Left forelimb (tissue), 1 donor: Measurements from ENCODE around the gene MRPL55.
"Not testable (repeated sequence)": the region's sequence is repeated elsewhere in the genome, so short reads cannot be mapped to it uniquely, and the experiment has no call there.

Experiments
- DNase-seq: peaks from one replicate; pipeline ENCODE4 v3.0.0-alpha.2; 2018; ENCODE audit warnings: low spot score

Gene MRPL55

GRCh38 chr1:228122921-228123441 lies 13.9 kb upstream of the MRPL55 start:
- DNase-seq = no peak

- DNase-seq = no peak
Measured at GRCh38 chr1:228120857-228121489, 11.9 kb upstream of the MRPL55 start.

GRCh38 chr1:228120351-228120750 lies 11.3 kb upstream of the MRPL55 start:
- DNase-seq = no peak

- no peak for DNase-seq
Measured at GRCh38 chr1:228118040-228118439, 8.9 kb upstream of the MRPL55 start.

GRCh38 chr1:228117335-228117734 lies 8.2 kb upstream of the MRPL55 start:
- no peak for DNase-seq

GRCh38 chr1:228114827-228115226 lies 5.7 kb upstream of the MRPL55 start:
- no peak for DNase-seq

GRCh38 chr1:228112617-228113016 lies 3.5 kb upstream of the MRPL55 start:
- DNase-seq = no peak

- peak; percentile 1 for DNase-seq
Measured at GRCh38 chr1:228112167-228112566, 3.1 kb upstream of the MRPL55 start.

- not testable (repeated sequence) for DNase-seq
Measured at GRCh38 chr1:228111315-228111714, 2.2 kb upstream of the MRPL55 start.

- no peak for DNase-seq
Measured at GRCh38 chr1:228110556-228110955, 1.5 kb upstream of the MRPL55 start.

- no peak for DNase-seq
Measured at GRCh38 chr1:228109962-228110488, 926 bp upstream of the MRPL55 start.

- DNase-seq = no peak
Measured at GRCh38 chr1:228108742-228109072, 392 bp downstream of the MRPL55 start.

- no peak for DNase-seq
Measured at GRCh38 chr1:228108055-228108690, 926 bp downstream of the MRPL55 start.

- no peak for DNase-seq
Measured at GRCh38 chr1:228107636-228108035, 1.5 kb downstream of the MRPL55 start.

- DNase-seq = no peak
Measured at GRCh38 chr1:228106800-228107054, 2.4 kb downstream of the MRPL55 start.

GRCh38 chr1:228105996-228106799 lies 2.9 kb downstream of the MRPL55 start:
- DNase-seq = no peak

GRCh38 chr1:228105270-228105995 lies 3.7 kb downstream of the MRPL55 start:
- DNase-seq = no peak

GRCh38 chr1:228104526-228105269 lies 4.4 kb downstream of the MRPL55 start:
- DNase-seq = no peak

- peak; percentile 97 for DNase-seq
Measured at GRCh38 chr1:228102791-228103620, 6.1 kb downstream of the MRPL55 start, which contains the start of gene C1orf35. Gene C1orf35, minus strand, starts transcription at chr1:228103325. Its CDS starts 98 bp downstream, at chr1:228103227.

- DNase-seq = no peak
Measured at GRCh38 chr1:228101994-228102790, 6.9 kb downstream of the MRPL55 start.
